Measurements from ENCODE around the gene GID4. TPM values are rescaled to one million over a fixed set of nuclear protein-coding genes. Genes with fewer than 3 reads are reported as not detected.

The GID4 gene
- total and polyA plus RNA-seq, 2 of the 13 experiments (the other 11 are each of a cell fraction or from before 2014, with no cell fraction given) = 4.3 to 6.1 TPM

DNA sequence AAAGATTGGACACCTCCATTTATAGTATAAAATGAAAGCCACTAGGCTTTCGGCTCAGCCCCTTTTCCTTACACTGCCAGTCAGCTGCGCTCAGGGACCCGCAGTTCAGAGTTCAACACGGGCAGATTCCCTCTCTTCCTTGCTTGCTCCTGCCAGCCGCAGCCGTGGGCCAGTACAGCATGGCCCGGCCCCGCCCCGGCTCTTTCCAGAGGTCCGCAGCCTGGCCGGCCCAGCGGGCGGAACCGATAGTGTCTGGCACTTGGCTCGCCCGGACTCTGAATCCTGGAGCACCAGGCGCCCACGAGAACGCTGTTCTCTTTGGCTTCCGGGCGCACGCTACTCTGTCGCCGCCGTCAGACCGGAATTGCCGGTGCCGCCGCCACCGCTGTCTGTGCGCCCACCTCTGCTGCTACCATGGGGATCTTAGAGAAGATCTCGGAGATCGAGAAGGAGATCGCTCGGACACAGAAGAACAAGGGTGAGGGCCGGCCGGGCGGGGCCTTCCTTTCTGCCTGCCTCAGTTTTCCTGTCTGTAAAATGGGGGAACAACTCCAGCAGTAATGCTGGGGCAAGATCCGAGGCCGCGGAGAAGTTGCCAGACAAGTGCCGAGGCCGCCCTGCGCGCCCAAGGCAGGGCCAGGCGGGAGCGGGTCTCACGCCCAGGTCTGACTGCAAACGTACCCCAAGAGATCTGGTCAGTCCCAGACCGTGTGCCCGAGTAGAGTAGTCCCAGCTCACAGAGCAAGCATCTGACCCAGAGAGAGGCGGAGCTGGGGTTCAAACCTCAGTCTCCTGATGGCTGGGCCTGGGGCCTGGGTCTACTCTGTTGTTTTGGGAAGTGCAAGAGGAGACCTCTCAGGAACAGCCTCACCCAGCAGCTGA is 48.6 kb downstream of the GID4 start, which contains the start of gene DRG2 (continued):
- TF ChIP-seq, protein P1, sequence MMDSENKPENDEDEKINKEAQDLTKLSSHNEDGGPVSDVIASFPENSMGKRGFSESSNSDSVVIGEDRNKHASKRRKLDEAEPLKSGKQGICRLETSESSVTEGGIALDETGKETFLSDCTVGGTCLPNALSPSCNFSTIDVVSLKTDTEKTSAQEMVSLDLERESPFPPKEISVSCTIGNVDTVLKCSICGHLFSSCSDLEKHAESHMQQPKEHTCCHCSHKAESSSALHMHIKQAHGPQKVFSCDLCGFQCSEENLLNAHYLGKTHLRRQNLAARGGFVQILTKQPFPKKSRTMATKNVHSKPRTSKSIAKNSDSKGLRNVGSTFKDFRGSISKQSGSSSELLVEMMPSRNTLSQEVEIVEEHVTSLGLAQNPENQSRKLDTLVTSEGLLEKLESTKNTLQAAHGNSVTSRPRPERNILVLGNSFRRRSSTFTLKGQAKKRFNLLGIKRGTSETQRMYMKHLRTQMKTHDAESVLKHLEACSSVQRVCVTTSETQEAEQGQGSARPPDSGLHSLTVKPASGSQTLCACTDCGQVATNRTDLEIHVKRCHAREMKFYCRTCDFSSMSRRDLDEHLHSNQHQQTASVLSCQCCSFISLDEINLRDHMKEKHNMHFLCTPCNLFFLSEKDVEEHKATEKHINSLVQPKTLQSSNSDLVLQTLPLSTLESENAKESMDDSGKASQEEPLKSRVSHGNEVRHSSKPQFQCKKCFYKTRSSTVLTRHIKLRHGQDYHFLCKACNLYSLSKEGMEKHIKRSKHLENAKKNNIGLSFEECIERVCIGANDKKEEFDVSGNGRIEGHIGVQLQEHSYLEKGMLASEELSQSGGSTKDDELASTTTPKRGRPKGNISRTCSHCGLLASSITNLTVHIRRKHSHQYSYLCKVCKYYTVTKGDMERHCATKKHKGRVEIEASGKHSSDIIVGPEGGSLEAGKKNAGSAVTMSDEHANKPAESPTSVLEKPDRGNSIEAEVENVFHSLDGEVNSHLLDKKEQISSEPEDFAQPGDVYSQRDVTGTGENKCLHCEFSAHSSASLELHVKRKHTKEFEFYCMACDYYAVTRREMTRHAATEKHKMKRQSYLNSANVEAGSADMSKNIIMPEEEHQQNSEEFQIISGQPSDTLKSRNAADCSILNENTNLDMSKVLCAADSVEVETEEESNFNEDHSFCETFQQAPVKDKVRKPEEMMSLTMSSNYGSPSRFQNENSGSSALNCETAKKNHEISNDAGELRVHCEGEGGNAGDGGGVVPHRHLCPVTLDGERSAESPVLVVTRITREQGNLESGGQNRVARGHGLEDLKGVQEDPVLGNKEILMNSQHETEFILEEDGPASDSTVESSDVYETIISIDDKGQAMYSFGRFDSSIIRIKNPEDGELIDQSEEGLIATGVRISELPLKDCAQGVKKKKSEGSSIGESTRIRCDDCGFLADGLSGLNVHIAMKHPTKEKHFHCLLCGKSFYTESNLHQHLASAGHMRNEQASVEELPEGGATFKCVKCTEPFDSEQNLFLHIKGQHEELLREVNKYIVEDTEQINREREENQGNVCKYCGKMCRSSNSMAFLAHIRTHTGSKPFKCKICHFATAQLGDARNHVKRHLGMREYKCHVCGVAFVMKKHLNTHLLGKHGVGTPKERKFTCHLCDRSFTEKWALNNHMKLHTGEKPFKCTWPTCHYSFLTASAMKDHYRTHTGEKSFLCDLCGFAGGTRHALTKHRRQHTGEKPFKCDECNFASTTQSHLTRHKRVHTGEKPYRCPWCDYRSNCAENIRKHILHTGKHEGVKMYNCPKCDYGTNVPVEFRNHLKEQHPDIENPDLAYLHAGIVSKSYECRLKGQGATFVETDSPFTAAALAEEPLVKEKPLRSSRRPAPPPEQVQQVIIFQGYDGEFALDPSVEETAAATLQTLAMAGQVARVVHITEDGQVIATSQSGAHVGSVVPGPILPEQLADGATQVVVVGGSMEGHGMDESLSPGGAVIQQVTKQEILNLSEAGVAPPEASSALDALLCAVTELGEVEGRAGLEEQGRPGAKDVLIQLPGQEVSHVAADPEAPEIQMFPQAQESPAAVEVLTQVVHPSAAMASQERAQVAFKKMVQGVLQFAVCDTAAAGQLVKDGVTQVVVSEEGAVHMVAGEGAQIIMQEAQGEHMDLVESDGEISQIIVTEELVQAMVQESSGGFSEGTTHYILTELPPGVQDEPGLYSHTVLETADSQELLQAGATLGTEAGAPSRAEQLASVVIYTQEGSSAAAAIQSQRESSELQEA (CRISPR knock-in tag; IDR thresholded peaks at IDR 0.05; ENCODE audit: not compliant biosample characterization) = peak; percentile 83
- TF ChIP-seq CHCHD3 (CRISPR knock-in tag; IDR thresholded peaks at IDR 0.05) = no peak
- TF ChIP-seq, protein P2, sequence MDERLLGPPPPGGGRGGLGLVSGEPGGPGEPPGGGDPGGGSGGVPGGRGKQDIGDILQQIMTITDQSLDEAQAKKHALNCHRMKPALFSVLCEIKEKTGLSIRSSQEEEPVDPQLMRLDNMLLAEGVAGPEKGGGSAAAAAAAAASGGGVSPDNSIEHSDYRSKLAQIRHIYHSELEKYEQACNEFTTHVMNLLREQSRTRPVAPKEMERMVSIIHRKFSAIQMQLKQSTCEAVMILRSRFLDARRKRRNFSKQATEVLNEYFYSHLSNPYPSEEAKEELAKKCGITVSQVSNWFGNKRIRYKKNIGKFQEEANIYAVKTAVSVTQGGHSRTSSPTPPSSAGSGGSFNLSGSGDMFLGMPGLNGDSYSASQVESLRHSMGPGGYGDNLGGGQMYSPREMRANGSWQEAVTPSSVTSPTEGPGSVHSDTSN (CRISPR knock-in tag; IDR thresholded peaks at IDR 0.05) = no peak
- no peak; the same call in 1 of the 2 replicates for TF ChIP-seq CAMTA2 (CRISPR knock-in tag; IDR thresholded peaks at IDR 0.05; ENCODE audit: borderline replicate concordance)
- TF ChIP-seq, protein P3, sequence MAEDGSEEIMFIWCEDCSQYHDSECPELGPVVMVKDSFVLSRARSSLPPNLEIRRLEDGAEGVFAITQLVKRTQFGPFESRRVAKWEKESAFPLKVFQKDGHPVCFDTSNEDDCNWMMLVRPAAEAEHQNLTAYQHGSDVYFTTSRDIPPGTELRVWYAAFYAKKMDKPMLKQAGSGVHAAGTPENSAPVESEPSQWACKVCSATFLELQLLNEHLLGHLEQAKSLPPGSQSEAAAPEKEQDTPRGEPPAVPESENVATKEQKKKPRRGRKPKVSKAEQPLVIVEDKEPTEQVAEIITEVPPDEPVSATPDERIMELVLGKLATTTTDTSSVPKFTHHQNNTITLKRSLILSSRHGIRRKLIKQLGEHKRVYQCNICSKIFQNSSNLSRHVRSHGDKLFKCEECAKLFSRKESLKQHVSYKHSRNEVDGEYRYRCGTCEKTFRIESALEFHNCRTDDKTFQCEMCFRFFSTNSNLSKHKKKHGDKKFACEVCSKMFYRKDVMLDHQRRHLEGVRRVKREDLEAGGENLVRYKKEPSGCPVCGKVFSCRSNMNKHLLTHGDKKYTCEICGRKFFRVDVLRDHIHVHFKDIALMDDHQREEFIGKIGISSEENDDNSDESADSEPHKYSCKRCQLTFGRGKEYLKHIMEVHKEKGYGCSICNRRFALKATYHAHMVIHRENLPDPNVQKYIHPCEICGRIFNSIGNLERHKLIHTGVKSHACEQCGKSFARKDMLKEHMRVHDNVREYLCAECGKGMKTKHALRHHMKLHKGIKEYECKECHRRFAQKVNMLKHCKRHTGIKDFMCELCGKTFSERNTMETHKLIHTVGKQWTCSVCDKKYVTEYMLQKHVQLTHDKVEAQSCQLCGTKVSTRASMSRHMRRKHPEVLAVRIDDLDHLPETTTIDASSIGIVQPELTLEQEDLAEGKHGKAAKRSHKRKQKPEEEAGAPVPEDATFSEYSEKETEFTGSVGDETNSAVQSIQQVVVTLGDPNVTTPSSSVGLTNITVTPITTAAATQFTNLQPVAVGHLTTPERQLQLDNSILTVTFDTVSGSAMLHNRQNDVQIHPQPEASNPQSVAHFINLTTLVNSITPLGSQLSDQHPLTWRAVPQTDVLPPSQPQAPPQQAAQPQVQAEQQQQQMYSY (CRISPR knock-in tag; IDR thresholded peaks at IDR 0.05) = no peak; the same call in 1 of the 2 replicates
- TF ChIP-seq, protein P4, sequence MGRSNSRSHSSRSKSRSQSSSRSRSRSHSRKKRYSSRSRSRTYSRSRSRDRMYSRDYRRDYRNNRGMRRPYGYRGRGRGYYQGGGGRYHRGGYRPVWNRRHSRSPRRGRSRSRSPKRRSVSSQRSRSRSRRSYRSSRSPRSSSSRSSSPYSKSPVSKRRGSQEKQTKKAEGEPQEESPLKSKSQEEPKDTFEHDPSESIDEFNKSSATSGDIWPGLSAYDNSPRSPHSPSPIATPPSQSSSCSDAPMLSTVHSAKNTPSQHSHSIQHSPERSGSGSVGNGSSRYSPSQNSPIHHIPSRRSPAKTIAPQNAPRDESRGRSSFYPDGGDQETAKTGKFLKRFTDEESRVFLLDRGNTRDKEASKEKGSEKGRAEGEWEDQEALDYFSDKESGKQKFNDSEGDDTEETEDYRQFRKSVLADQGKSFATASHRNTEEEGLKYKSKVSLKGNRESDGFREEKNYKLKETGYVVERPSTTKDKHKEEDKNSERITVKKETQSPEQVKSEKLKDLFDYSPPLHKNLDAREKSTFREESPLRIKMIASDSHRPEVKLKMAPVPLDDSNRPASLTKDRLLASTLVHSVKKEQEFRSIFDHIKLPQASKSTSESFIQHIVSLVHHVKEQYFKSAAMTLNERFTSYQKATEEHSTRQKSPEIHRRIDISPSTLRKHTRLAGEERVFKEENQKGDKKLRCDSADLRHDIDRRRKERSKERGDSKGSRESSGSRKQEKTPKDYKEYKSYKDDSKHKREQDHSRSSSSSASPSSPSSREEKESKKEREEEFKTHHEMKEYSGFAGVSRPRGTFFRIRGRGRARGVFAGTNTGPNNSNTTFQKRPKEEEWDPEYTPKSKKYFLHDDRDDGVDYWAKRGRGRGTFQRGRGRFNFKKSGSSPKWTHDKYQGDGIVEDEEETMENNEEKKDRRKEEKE (IDR thresholded peaks at IDR 0.05) = no peak
- TF ChIP-seq KDM6A (CRISPR knock-in tag; IDR thresholded peaks at IDR 0.05; ENCODE audit: low read depth) = peak; percentile 29
- TF ChIP-seq KAT2B (IDR thresholded peaks at IDR 0.05; ENCODE audit: borderline replicate concordance, low read depth, low read length) = no peak
- TF ChIP-seq NFRKB (IDR thresholded peaks at IDR 0.05) = no peak
- TF ChIP-seq TAF15 (IDR thresholded peaks at IDR 0.05; ENCODE audit: low read depth, low read length, poor library complexity, severe bottlenecking) = peak; percentile 81
- TF ChIP-seq ZFP82 (CRISPR knock-in tag; IDR thresholded peaks at IDR 0.05; ENCODE audit: borderline replicate concordance) = no peak

All from HepG2 (cell line).